HepG2 (cell line): Measurements from ENCODE around the gene HK2. TPM values are rescaled to one million over a fixed set of nuclear protein-coding genes. Genes with fewer than 3 reads are reported as not detected.

Source experiments
- AHDC1 ChIP-seq: sonication (generic); formaldehyde crosslinking; IDR thresholded peaks from 2 replicates; pipeline ENCODE4 v1.5.1; 2020; ENCODE audit warnings: mild to moderate bottlenecking, missing genetic modification reagents, borderline replicate concordance
- IKZF5 ChIP-seq: IDR thresholded peaks from 2 replicates; pipeline ENCODE4 v1.6.1; 2018; ENCODE audit warnings: missing genetic modification reagents, mild to moderate bottlenecking, missing compliant biosample characterization
- MTERF4 ChIP-seq: sonication (generic); formaldehyde crosslinking; IDR thresholded peaks from 2 replicates; pipeline ENCODE4 v1.8.0; 2023; ENCODE audit warnings: mild to moderate bottlenecking, missing genetic modification reagents
- TAF1 ChIP-seq: sonication (generic); formaldehyde crosslinking; IDR thresholded peaks from 2 replicates; pipeline ENCODE4 v1.4.0; 2020; ENCODE audit warnings: missing genetic modification reagents
- TFAP4 ChIP-seq: sonication (generic); IDR thresholded peaks from 2 replicates; pipeline ENCODE4 v1.6.1; 2016; ENCODE audit warnings: low read depth, borderline replicate concordance
- ZBTB40 ChIP-seq, 2 experiments: fragments of 450-650 bp in 1 of 2; sonication (generic) in 1 of 2; formaldehyde crosslinking in 1 of 2; IDR thresholded peaks; 2 replicates each; pipeline versions ENCODE4 v1.6.1 to v1.8.0; 2016 to 2022; ENCODE audit warnings: antibody characterized with exemption in 1 of 2, mild to moderate bottlenecking in 1 of 2, missing genetic modification reagents in 1 of 2
- ZNF557 ChIP-seq: sonication (generic); formaldehyde crosslinking; IDR thresholded peaks from 2 replicates; pipeline ENCODE4 v1.4.0; 2020; ENCODE audit warnings: missing genetic modification reagents
- polyA plus RNA-seq, 8 experiments: library from polyadenylated mRNA; depleted of rRNA in 3 of 8; stranded (reverse) in 7 of 8; unstranded in 1 of 8; fragments of >200 nt; fragmentation: Illumina TruSeq in 4 of 8; extraction: Trizol in 4 of 8; gene quantifications; 2 replicates each; pipeline versions ENCODE4 v1.2.1 to v1.2.3, GENCODE V29; 2011 to 2016; ENCODE audit warnings: low read depth in 4 of 8, missing spikeins in 1 of 8, mixed read lengths in 1 of 8; ENCODE audit not compliant: insufficient read depth in 1 of 8
- total RNA-seq, 5 experiments: library from RNA; depleted of rRNA; stranded (reverse); fragments of >200 nt; fragmentation: Illumina TruSeq; extraction: Trizol; gene quantifications; 2 replicates each; pipeline ENCODE4 v1.2.3, GENCODE V29; 2016; ENCODE audit warnings: low read depth in 1 of 5

HK2 gene
- total and polyA plus RNA-seq, 2 of the 13 experiments (the other 11 are each of a cell fraction or from before 2014, with no cell fraction given), result 13.2 to 101 TPM

- TF ChIP-seq AHDC1 (peak; percentile 91; the same call in 1 of the 2 replicates), TFAP4 (0 out of 2 replicates have a peak, but pooled peaks have one; percentile 2), MTERF4 (CRISPR knock-in tag) (0 out of 2 replicates have a peak, but pooled peaks have one; percentile 14), ZNF557 (CRISPR knock-in tag) (no peak), IKZF5 (CRISPR knock-in tag) (peak; percentile 79; the same call in 1 of the 2 replicates), TAF1 (no peak), ZBTB40 (IDR thresholded peaks at IDR 0.05) (no peak), ZBTB40 (CRISPR knock-in tag; IDR thresholded peaks at IDR 0.05) (no peak)
Measured at GRCh38 chr2:74816540-74817303, 17.2 kb upstream of the HK2 start (continued).
